HG03196 (cell line): ENCODE data around the gene CDHR3.
A peak's percentile ranks its signal among the peaks of the same experiment; 100 is the strongest.

ENCODE experiments used
- ATAC-seq: cut with Tn5 transposase; IDR thresholded peaks from one replicate; pipeline ENCODE4 v1.9.1; 2021; ENCODE audit not compliant: unreplicated experiment

The CDHR3 gene

DNA sequence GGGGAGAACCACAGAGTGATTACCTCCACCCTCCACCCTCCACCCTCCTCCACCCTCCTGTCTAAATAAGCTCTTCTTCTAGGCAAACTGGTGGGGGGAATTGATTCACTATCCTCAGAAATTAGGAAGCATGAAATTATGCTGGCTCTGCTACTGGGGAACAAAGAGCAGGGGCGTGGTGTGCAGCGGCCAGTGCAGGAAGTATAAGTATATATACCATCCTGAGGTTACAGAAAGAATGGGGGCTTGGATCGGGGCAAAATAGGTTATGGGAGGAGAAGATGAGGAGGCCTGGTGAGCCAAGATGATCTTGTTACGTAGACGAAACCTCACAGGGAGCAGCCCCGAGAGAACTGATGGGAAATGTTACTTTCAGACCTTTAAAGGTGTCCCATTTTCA, 100.0 kb downstream of the CDHR3 start:
- no peak for ATAC-seq

DNA sequence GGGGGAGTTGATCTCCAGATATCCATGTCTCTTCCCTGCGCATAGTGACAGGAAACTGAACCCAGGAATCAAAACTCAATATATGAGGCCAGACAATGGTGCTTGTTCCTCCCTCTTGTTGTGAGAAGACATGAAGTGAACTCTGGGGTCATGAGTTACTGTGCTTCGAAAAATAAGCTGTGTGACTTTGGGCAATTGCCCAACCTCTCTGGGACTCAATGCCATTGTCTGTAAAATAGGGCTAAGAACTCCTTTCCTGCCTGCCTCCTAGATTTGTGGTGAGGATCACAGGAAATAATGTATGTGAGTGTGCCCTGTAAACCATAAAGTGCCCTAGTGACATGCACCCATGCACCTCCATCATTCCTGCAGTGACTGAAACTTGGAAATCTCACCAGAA, 100.6 kb downstream of the CDHR3 start:
- no peak for ATAC-seq

GRCh38 chr7:106064316-106064715, 101.3 kb downstream of the CDHR3 start:
- no peak for ATAC-seq

GRCh38 chr7:106064771-106065574, 101.9 kb downstream of the CDHR3 start:
- no peak for ATAC-seq

GRCh38 chr7:106065575-106066500, 102.8 kb downstream of the CDHR3 start:
- ATAC-seq = no peak

DNA sequence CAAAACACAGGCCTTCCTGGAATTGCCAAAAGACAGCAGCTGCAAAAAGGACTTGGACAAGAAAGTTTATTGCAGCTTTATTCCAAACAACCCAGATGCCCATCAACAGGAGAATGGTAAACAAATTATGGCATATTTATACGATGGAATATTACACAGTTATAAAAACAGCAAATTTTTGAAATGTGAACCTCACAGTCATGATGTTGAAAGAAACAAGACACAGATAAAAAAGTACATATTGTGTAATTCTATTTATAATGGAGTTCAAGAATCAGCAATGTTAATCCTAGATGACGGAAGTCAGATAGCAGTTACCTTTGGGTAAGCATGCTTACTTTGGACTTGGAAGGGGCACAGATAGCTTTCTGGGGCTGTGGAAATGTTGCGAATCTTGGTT, 104.6 kb downstream of the CDHR3 start:
- ATAC-seq = no peak

- ATAC-seq = no peak
These were observed 105.5 kb downstream of the CDHR3 start for GRCh38 chr7:106068538-106068961.

DNA sequence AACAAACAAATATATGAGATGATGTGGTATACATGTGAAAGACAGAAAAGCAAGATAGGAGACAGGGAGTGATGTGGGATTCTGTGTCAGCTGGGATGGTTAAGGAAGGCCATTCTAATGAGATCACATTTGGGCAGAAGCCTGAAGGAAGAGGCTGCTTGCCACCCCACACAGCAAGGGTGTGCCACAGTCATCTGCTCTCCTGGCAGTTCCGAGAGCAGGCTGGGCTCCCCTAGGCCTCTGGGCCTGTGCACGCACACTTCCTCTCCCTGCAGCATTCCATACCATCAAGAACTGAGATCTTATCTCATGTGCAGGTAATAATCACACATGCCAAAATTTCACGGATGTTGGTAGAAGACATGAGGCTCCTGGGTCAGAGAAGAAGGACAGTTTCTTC, 105.9 kb downstream of the CDHR3 start:
- no peak for ATAC-seq

GRCh38 chr7:106069471-106070200, 106.6 kb downstream of the CDHR3 start:
- ATAC-seq = no peak

DNA sequence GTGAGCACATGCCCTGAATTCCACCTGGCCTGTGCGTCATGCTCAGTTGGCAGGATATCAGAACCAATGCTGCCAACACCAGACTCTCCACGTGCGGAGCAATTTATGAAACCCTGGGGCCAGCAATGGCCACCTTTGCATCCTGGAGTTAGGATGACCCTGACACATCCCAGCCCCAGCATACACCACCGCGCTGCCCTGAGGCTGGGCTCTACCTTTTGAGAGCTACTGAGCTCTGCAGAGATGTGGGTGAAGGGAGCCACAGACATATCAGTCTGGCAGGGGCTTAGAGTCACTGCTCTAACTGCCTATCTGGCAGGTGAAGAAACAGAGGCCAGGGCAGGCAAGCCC, 107.1 kb downstream of the CDHR3 start:
- ATAC-seq = no peak

- no peak for ATAC-seq
These were observed 107.6 kb downstream of the CDHR3 start for GRCh38 chr7:106070567-106071254.

- ATAC-seq = peak; percentile 94
These were observed 108.4 kb downstream of the CDHR3 start for GRCh38 chr7:106071356-106071998.

GRCh38 chr7:106071999-106072714, 109.1 kb downstream of the CDHR3 start:
- no peak for ATAC-seq

DNA sequence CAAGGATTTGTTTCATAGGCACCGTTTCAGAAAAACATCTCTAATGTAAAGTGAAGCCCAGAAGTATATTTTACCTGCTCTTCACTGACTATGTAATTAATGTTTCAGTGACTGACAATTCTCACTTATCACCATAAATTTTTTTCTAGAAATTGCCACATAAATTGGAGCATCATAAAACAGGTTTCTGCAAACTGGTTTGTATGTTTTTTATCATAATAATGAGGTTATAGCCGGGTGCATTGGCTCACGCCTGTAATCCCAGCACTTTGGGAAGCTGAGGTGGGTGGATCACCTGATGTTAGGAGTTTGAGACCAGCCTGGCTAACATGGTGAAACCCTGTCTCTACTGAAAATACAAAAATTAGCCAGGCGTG, 109.6 kb downstream of the CDHR3 start:
- no peak for ATAC-seq

- ATAC-seq = no peak
These were observed 110.6 kb downstream of the CDHR3 start for GRCh38 chr7:106073701-106074100.

GRCh38 chr7:106074257-106074656, 111.2 kb downstream of the CDHR3 start:
- ATAC-seq = no peak

- ATAC-seq = no peak
These were observed 112.9 kb downstream of the CDHR3 start for GRCh38 chr7:106075937-106076336.

- ATAC-seq = no peak
These were observed 113.5 kb downstream of the CDHR3 start for GRCh38 chr7:106076537-106076936.

DNA sequence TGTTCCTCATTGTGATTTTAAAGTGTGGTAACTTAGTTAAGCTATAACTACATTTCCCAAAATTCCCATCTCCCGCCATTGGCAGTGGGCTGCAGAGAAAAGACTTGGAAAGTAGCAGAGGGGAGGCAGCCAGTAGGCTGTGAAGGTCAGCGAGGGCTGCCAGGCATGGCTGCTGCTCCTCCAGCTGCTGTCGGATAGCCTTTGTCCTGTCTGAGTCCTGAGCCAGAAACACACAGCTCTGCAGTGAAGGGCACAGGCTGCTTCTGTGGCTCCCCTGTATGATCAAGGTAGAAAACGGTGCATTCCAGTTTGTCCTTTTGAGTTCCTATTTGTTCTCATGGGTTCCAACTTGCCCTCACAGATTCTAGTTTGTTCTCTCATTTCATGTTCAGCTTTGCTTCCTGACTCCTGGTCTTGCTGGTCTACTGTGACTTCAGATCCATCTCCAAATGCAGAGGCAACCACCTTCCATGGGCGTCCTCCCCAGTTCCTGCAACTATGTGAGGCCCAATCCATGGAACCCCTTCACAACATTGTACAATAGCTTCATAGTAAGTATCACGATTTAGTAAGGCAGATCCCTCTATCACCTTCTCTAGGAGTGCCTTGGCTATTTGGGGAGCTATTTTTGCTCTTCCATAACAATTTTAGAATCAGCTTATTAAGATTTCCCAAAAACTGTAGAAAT, 117.4 kb downstream of the CDHR3 start:
- ATAC-seq = no peak
